SK-N-SH (cell line): Measurements from ENCODE around the gene STX17.

ENCODE experiments used
- RFX5 ChIP-seq: IDR thresholded peaks from 2 replicates; pipeline ENCODE4 v1.6.1; 2012; ENCODE audit warnings: mild to moderate bottlenecking, improper control_type of control experiment, low read length
- TF ChIP-seq, protein P1 (sequence below): fragments of 200-600 bp; sonication (generic); IDR thresholded peaks from 2 replicates; pipeline ENCODE4 v1.6.1; 2017; ENCODE audit warnings: antibody characterized with exemption, mild to moderate bottlenecking, moderate library complexity

DNA sequence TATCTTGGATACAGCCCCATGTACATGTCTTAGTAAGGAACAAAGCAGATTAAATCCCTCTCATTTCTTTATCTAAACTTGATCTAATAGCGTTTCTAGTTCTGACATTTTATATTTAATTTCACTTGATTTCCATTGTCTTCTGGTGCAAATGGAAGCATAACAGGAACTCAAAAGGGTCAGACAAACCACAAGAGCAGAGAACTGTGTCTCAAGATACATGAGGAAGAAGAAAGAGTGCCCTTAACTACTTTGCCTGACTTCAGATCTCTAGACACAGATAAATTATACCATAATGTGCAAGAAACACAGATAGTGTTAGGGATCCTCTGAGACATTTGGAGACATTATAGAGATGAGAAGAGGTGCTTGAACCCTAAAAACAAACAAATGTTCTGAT lies 20.7 kb upstream of the STX17 start:
- TF ChIP-seq RFX5, result no peak
- TF ChIP-seq, protein P1, sequence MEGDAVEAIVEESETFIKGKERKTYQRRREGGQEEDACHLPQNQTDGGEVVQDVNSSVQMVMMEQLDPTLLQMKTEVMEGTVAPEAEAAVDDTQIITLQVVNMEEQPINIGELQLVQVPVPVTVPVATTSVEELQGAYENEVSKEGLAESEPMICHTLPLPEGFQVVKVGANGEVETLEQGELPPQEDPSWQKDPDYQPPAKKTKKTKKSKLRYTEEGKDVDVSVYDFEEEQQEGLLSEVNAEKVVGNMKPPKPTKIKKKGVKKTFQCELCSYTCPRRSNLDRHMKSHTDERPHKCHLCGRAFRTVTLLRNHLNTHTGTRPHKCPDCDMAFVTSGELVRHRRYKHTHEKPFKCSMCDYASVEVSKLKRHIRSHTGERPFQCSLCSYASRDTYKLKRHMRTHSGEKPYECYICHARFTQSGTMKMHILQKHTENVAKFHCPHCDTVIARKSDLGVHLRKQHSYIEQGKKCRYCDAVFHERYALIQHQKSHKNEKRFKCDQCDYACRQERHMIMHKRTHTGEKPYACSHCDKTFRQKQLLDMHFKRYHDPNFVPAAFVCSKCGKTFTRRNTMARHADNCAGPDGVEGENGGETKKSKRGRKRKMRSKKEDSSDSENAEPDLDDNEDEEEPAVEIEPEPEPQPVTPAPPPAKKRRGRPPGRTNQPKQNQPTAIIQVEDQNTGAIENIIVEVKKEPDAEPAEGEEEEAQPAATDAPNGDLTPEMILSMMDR, result no peak
